Breast epithelium (tissue), 3 donors: ENCODE results near the gene TUT1.

Experiments
- CTCF ChIP-seq, 3 donors: fragments of 450-650 bp; IDR thresholded peaks; one replicate each; pipeline ENCODE4 v1.5.1; 2016 to 2017; ENCODE audit warnings: antibody characterized with exemption in 3 of 3, mild to moderate bottlenecking in 3 of 3, moderate library complexity in 3 of 3
- POLR2AphosphoS5 ChIP-seq, 3 donors: sonication (generic); formaldehyde crosslinking; IDR thresholded peaks; one replicate each; pipeline ENCODE4 v1.6.1; 2017; ENCODE audit warnings: antibody characterized with exemption in 3 of 3

DNA sequence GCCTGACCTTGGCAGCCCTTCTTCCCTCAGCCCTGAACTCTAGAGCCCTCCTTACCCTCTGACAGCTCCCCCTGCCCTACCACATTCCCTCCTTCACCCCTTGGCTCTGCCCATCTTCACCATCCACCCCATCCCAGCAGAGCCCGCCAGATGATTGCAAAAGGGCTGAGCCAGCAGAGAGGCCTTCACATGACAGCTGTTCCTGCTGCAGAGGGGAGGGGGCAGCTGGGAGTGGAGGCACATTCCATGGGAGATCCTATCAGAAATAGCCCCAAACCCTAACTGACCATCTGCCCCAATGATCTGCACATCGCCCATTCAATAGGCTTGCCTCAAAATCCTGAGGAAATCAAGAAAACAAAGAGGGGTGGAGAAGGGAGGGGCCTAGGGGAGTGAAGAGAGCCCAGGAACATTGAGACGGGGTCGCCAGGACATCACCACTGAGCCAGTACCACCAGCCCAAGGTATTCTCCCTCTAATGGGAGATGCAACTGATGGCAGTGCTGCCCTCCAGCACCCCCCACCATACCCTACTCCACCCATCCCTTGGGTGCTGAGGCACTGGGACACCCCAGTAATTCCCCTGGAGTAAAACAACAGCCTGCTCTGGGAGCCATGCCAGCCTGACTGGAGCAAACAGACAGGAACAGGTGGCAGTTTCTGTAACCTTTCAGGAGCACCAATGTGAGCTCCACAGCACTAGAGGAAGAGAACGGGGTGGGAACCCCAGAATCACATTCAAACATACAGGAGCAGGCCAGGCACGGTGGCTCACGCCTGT is 36.7 kb downstream of the TUT1 start:
- no peak for TF ChIP-seq CTCF (IDR thresholded peaks at IDR 0.05)
- no peak for TF ChIP-seq POLR2AphosphoS5 (IDR thresholded peaks at IDR 0.05)
